Stomach (tissue), 9 donors: ENCODE data around the gene LNP1. TPM values are rescaled to one million over a fixed set of nuclear protein-coding genes. Genes with fewer than 3 reads are reported as not detected.

Experiments
- DNase-seq, 2 donors: peaks; one replicate each; pipeline versions ENCODE4 v3.0.0 to v3.0.0-alpha.2; 2013 to 2019
- H3K27ac ChIP-seq, 5 donors: fragments of 200-600 bp in 4 of 5; sonication (generic) in 4 of 5; one replicate each; pipeline ENCODE4 v1.5.1; 2013 to 2019; ENCODE audit warnings: mild to moderate bottlenecking in 1 of 5, moderate library complexity in 1 of 5
- H3K27me3 ChIP-seq, 3 donors: fragments of 200-600 bp; sonication (generic); one replicate each; pipeline ENCODE4 v1.5.1; 2017 to 2019; ENCODE audit warnings: mixed run types in 1 of 3
- H3K36me3 ChIP-seq, 4 donors: fragments of 200-600 bp; sonication (generic); 1 replicate in 3 of 4; 2 replicates in 1 of 4; pipeline ENCODE4 v1.5.1; 2016 to 2019
- H3K4me1 ChIP-seq, 4 donors: fragments of 200-600 bp; sonication (generic); one replicate each; pipeline ENCODE4 v1.5.1; 2016 to 2019
- H3K4me3 ChIP-seq, 4 donors: fragments of 200-600 bp; sonication (generic) in 3 of 4; one replicate each; pipeline ENCODE4 v1.5.1; 2016 to 2019; ENCODE audit warnings: mild to moderate bottlenecking in 1 of 4
- H3K9me3 ChIP-seq, 4 donors: fragments of 200-600 bp; sonication (generic); one replicate each; pipeline ENCODE4 v1.5.1; 2016 to 2019
- CTCF ChIP-seq, 7 experiments: fragments of 450-650 bp in 4 of 7; fragments of 200-600 bp in 3 of 7; sonication (generic) in 3 of 7; IDR thresholded peaks; one replicate each; pipeline ENCODE4 v1.5.1; 2016 to 2019; ENCODE audit warnings: antibody characterized with exemption in 7 of 7, control low read depth in 2 of 7, mild to moderate bottlenecking in 1 of 7
- EP300 ChIP-seq: sonication (generic); formaldehyde crosslinking; IDR thresholded peaks from one replicate; pipeline ENCODE4 v1.6.1; 2017; ENCODE audit warnings: antibody characterized with exemption
- POLR2A ChIP-seq, 4 donors: fragments of 450-650 bp; IDR thresholded peaks; one replicate each; pipeline ENCODE4 v1.6.1; 2016; ENCODE audit warnings: antibody characterized with exemption in 4 of 4, control low read depth in 2 of 4, mild to moderate bottlenecking in 1 of 4, moderate library complexity in 1 of 4
- POLR2AphosphoS5 ChIP-seq, 3 donors: sonication (generic); formaldehyde crosslinking; IDR thresholded peaks; one replicate each; pipeline ENCODE4 v1.6.1; 2016; ENCODE audit warnings: antibody characterized with exemption in 3 of 3
- WGBS, 5 donors: extraction: QIAGEN DNeasy Blood & Tissue Kit in 3 of 5; methylation state at CpG; one replicate each; pipeline versions ENCODE4 v1.1.5 to v1.1.7; 2013 to 2018; 5-methylcytosine and 5-hydroxymethylcytosine counted together
- intact Hi-C: fragments of 100-400 bp; cut with DNase I; formaldehyde crosslinking; loops from one replicate; pipeline ENCODE4 v1.15.1; 2023; ENCODE audit warnings: low total_unique reads
- polyA plus RNA-seq, 3 donors: library from polyadenylated mRNA; stranded (reverse); fragments of 200-250 nt; gene quantifications; one replicate each; pipeline ENCODE4 v1.2.3, GENCODE V29; 2013
- total RNA-seq, 5 donors: library from RNA; depleted of rRNA; stranded (reverse); fragments of >200 nt; gene quantifications; one replicate each; pipeline versions ENCODE4 v1.1.0 to v1.2.3, GENCODE V29; 2014 to 2016
- donor health status: healthy with polysubstance abuse.
- donor health status: Bipolar disorder and iron deficiency.
- donor health status: healthy.

The LNP1 gene
- total and polyA plus RNA-seq, 8 donors = 0.58 to 4.0 (median 1.6) TPM; not detected in 3

GRCh38 chr3:100503448-100503847 is 102.1 kb downstream of the LNP1 start:
- 85 to 91% (median 88%) methylated on average over 1 of the region's 1 CpG for WGBS, 5 donors
- no peak for DNase-seq
- no peaks in the 10 kb centered on the region for H3K27me3 ChIP-seq
- TF ChIP-seq POLR2AphosphoS5 (IDR thresholded peaks at IDR 0.05) = no peak
- TF ChIP-seq EP300 = no peak
- no peak for TF ChIP-seq POLR2A (IDR thresholded peaks at IDR 0.05)
- no peak for TF ChIP-seq CTCF (IDR thresholded peaks at IDR 0.05)
- intact Hi-C loops = no loop called here
- peaks cover 0 to 21% (median 0%) of the 10 kb centered on the region in 4 donors for H3K9me3 ChIP-seq
- no peak overlapping the region for H3K27ac ChIP-seq
- no peak overlapping the region for H3K4me3 ChIP-seq
- H3K4me1 ChIP-seq = no peaks in the 10 kb centered on the region
- H3K36me3 ChIP-seq = no peaks in the 10 kb centered on the region

Other genes starting within 250 kb of the LNP1 start
- gene TBC1D23, start 140.5 kb upstream of the LNP1 start, total RNA-seq = 10 to 100 TPM in 3 of 5 donors, 1 to 10 TPM in 2; 7.0 to 79.5 (median 61.4) TPM
- 10 to 100 TPM; 14.6 to 19.4 (median 15.1) TPM for gene TBC1D23, start 140.5 kb upstream of the LNP1 start, polyA plus RNA-seq
- gene NIT2, start 66.8 kb upstream of the LNP1 start, total RNA-seq = 10 to 100 TPM in 4 of 5 donors, 1 to 10 TPM in 1; 4.3 to 53.1 (median 35.1) TPM
- 10 to 100 TPM; 17.6 to 37.4 (median 24.1) TPM for gene NIT2, start 66.8 kb upstream of the LNP1 start, polyA plus RNA-seq
- gene TOMM70, start 450 bp upstream of the LNP1 start, total RNA-seq = 10 to 100 TPM; 17.1 to 95.6 (median 37.1) TPM
- gene TOMM70, start 450 bp upstream of the LNP1 start, polyA plus RNA-seq = 10 to 100 TPM; 12.9 to 20.0 (median 18.9) TPM
- 10 to 100 TPM in 1 of 5 donors, 1 to 10 TPM in 2, under 1 TPM in 1, not detected in 1; 0.72 to 20.2 (median 2.6) TPM for gene TMEM45A, start 91.1 kb downstream of the LNP1 start, total RNA-seq
- 1 to 10 TPM; 6.2 to 8.7 (median 7.6) TPM for gene TMEM45A, start 91.1 kb downstream of the LNP1 start, polyA plus RNA-seq
- gene ADGRG7, start 208.1 kb downstream of the LNP1 start, total RNA-seq = 1 to 10 TPM in 1 of 5 donors, not detected in 4; 5.1 TPM
- not detected for gene ADGRG7, start 208.1 kb downstream of the LNP1 start, polyA plus RNA-seq